GM23248 (cell line): ENCODE results near the gene PTDSS2. TPM values are rescaled to one million over a fixed set of nuclear protein-coding genes. Genes with fewer than 3 reads are reported as not detected.

ENCODE experiments used
- DNase-seq: peaks from one replicate; pipeline ENCODE4 v3.0.0-alpha.2; 2015
- H2AFZ ChIP-seq: fragments of 200-600 bp; sonication (generic); 2 replicates; pipeline ENCODE4 v1.6.1; 2016; ENCODE audit warnings: antibody characterized with exemption
- H3F3A ChIP-seq: fragments of 200-600 bp; sonication (generic); 2 replicates; pipeline ENCODE4 v1.6.1; 2016; ENCODE audit warnings: mild to moderate bottlenecking, antibody characterized with exemption, mixed run types; ENCODE audit not compliant: insufficient read depth
- H3K27ac ChIP-seq: fragments of 200-600 bp; sonication (generic); 2 replicates; pipeline ENCODE4 v1.5.1; 2016; ENCODE audit warnings: mild to moderate bottlenecking
- H3K27me3 ChIP-seq: fragments of 200-600 bp; sonication (generic); replicated peaks from 2 replicates; pipeline ENCODE4 v1.6.1; 2016; ENCODE audit warnings: mild to moderate bottlenecking; ENCODE audit not compliant: insufficient read depth
- H3K36me3 ChIP-seq: fragments of 200-600 bp; sonication (generic); 2 replicates; pipeline ENCODE4 v1.6.1; 2016; ENCODE audit warnings: low read depth, mild to moderate bottlenecking
- H3K4me1 ChIP-seq: fragments of 200-600 bp; sonication (generic); 2 replicates; pipeline ENCODE4 v1.6.1; 2016; ENCODE audit warnings: mild to moderate bottlenecking; ENCODE audit not compliant: insufficient read depth
- H3K4me2 ChIP-seq: fragments of 200-600 bp; sonication (generic); one replicate; pipeline ENCODE4 v1.6.1; 2016; ENCODE audit warnings: mild to moderate bottlenecking; ENCODE audit not compliant: unreplicated experiment
- H3K4me3 ChIP-seq: fragments of 200-600 bp; sonication (generic); 2 replicates; pipeline ENCODE4 v1.5.1; 2016; ENCODE audit warnings: mild to moderate bottlenecking
- H3K79me2 ChIP-seq: fragments of 200-600 bp; sonication (generic); 2 replicates; pipeline ENCODE4 v1.6.1; 2016; ENCODE audit warnings: mild to moderate bottlenecking; ENCODE audit not compliant: insufficient read depth
- H3K9ac ChIP-seq: fragments of 200-600 bp; sonication (generic); 2 replicates; pipeline ENCODE4 v1.6.1; 2016; ENCODE audit warnings: mild to moderate bottlenecking
- H3K9me2 ChIP-seq: fragments of 200-600 bp; sonication (generic); 2 replicates; pipeline ENCODE4 v1.6.1; 2016; ENCODE audit warnings: mixed run types, mild to moderate bottlenecking, moderate library complexity; ENCODE audit not compliant: insufficient read depth
- H3K9me3 ChIP-seq: fragments of 200-600 bp; sonication (generic); one replicate; pipeline ENCODE4 v1.6.1; 2017; ENCODE audit warnings: low read depth
- H4K20me1 ChIP-seq: fragments of 200-600 bp; sonication (generic); 2 replicates; pipeline ENCODE4 v1.6.0; 2016; ENCODE audit not compliant: insufficient read depth
- EZH2 ChIP-seq: fragments of 200-600 bp; sonication (generic); IDR thresholded peaks from 2 replicates; pipeline ENCODE4 v1.6.1; 2018; ENCODE audit warnings: antibody characterized with exemption, mild to moderate bottlenecking; ENCODE audit not compliant: insufficient read depth, poor library complexity, severe bottlenecking
- EZH2phosphoT487 ChIP-seq: fragments of 200-600 bp; sonication (generic); IDR thresholded peaks from 2 replicates; pipeline ENCODE4 v1.6.1; 2018; ENCODE audit warnings: antibody characterized with exemption, moderate library complexity, mild to moderate bottlenecking, low read depth; ENCODE audit not compliant: insufficient read depth
- WGBS, 2 experiments: methylation state at CpG; one replicate each; pipeline ENCODE4 v1.1.6; 2015 to 2017; ENCODE audit warnings: low lambda C conversion rate in 2 of 2, low coverage in 1 of 2; ENCODE audit errors: missing lambda C conversion rate in 2 of 2; 5-methylcytosine and 5-hydroxymethylcytosine counted together
- in situ Hi-C: fragments of 300-500 bp; cut with MboI; formaldehyde crosslinking; loops from 2 replicates; pipeline ENCODE4 v1.15.0; 2020
- polyA plus RNA-seq: library from polyadenylated mRNA; unstranded; fragments of >200 nt; fragmentation: Nextera tagmentation; extraction: Ambion mirVana; gene quantifications from 2 replicates; pipeline ENCODE4 v1.2.1, GENCODE V29; 2016
- total RNA-seq: library from RNA; depleted of rRNA; stranded (reverse); fragments of >200 nt; shearing (Covaris generic); gene quantifications from 2 replicates; pipeline ENCODE4 v1.2.3, GENCODE V29; 2014

PTDSS2 gene
- total and polyA plus RNA-seq, 2 experiments from 2014 or later, result 22.2 to 44.1 TPM

DNA sequence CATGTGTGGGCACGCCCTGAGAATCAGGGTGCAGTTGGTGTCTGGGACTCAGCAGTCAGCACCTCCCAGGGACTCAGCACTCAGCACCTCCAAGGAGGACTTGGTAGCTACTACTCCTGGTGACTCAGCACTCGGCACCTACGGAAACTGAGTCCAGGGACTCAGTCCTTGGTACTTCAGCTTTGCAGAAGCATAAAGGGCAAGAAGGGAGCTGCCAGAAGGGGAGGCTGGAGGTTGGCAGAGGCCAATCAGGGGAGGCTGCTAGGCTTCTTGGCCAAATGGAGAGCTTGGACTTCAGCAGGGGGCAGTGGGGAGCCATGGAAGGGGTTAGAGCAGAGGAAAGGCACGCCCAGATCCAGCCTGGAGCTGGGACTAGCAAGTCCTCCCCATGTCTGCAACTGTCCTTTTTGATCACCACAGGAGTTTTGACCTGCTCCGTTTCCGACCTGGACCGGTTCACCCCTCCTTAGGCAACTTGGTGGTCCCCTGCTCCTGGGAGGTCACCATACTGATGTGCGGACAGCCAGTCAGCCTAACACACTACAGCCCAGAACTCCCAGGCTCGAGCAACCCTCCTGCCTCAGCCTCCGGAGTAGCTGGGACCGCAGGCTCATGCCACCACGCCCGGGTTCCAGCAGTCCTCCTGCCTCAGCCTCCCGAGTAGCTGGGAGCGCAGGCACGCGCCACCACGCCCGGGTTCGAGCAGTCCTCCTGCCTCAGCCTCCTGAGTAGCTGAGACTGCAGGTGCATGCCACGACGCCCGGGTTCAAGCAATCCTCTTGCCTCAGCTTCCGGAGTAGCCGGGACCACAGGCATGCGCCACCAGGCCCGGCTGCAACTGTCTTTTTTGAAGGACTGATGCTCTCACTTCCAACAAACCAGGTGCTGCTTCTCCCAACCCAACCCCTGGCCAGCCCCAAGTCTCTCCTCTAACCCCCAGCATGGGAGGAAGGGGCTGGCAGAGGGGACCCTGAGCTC is 9.7 kb upstream of the PTDSS2 start:
- H2AFZ ChIP-seq, result no peak overlapping the region
- H4K20me1 ChIP-seq, result no peaks in the 10 kb centered on the region
- H3F3A ChIP-seq, result peaks cover 10% of the 10 kb centered on the region; the same call in 1 of the 2 replicates
- no peaks in the 10 kb centered on the region for H3K79me2 ChIP-seq
- no peak overlapping the region for H3K27ac ChIP-seq
- H3K4me3 ChIP-seq, result no peak overlapping the region
- no peaks in the 10 kb centered on the region for H3K9me2 ChIP-seq
- H3K36me3 ChIP-seq, result no peaks in the 10 kb centered on the region
- H3K4me2 ChIP-seq, result no peak overlapping the region
- peaks cover 12% of the 10 kb centered on the region for H3K4me1 ChIP-seq
- H3K9me3 ChIP-seq, result no peaks in the 10 kb centered on the region
- no peak overlapping the region for H3K9ac ChIP-seq
- 77% methylated on average over 24 to 27 of the region's 27 CpGs for WGBS, 2 experiments
- H3K27me3 ChIP-seq, result peaks cover 2% of the 10 kb centered on the region; the same call in 1 of the 2 replicates
- in situ Hi-C loops, result no loop called here
- DNase-seq, result peak; percentile 34
- no peak for TF ChIP-seq EZH2phosphoT487
- no peak for TF ChIP-seq EZH2

DNA sequence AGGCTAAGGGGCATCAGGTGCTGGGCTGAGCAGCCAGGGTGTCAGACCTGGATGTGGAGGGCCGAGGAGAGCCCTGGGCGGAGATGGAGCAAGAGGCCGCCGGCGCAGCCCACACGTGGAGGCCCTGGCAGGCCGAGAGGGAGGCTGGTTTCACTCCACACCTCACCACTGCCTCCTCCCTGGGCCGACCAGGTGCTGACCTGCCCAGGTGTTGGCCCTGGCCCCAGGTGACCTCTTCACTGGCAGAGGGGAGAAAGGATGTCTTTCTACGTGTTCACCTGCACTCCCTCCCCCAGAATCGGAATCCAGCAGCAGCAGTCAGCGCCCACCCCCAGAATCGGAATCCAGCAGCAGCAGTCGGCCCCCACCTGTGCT is 9.0 kb upstream of the PTDSS2 start:
- Histone ChIP-seq H3K36me3 (no peaks in the 10 kb centered on the region), H3K27ac (no peak overlapping the region), H3K9ac (no peak overlapping the region), H3K4me3 (no peak overlapping the region), H3K9me2 (no peaks in the 10 kb centered on the region), H3K4me2 (no peak overlapping the region), H3K27me3 (peaks cover 2% of the 10 kb centered on the region; the same call in 1 of the 2 replicates), H3F3A (peaks cover 10% of the 10 kb centered on the region; the same call in 1 of the 2 replicates), H3K79me2 (no peaks in the 10 kb centered on the region), H2AFZ (no peak overlapping the region), H3K9me3 (no peaks in the 10 kb centered on the region), H4K20me1 (no peaks in the 10 kb centered on the region), H3K4me1 (peaks cover 12% of the 10 kb centered on the region)
- in situ Hi-C loops, result no loop called here
- no peak for DNase-seq
- WGBS, 2 experiments, result 50 to 52% methylated on average over 13 of the region's 13 CpGs
- no peak for TF ChIP-seq EZH2phosphoT487

DNA sequence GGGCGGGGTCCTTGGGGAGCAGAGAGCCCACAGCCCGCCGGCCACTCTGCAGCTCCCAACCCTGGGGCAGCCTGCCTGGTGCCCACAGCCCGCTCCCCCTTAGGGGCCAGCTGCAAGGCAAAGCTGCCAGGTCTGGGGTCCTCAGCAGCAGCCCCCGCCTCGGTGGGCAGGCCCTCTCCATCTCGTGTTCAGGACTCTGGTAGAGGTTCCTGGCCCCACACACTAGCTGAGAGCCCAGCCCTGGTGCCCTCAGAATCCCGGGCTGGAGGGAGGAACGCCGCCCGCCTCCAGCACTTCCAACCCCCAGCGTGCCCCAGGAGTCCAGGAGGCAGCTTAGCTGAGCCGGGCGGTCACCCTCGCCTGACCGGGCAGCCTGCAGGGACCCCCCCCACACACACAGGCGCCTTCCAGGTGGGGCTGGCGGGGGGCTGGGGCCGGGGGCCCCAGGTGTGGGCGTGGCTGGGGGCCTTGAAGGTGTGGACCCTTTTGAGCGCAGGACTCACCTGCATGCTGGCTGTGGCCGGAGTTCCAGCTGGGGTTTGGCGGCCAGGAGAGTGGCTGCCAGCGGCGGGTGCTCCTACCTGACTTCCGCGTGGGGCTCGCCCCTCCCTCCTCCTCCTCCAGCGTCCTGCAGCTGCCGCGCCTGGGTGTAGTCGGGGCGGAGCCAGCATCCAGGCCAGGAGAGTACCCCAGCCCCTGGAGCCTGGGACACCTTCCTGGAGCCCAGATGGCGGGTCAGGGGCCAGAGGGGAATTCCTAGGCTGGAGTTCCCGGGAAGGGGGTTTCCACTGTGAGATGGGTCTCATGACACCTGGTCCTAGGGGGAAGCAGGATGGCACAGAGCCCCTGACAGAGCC is 8.4 kb upstream of the PTDSS2 start, which contains the start of gene ANO9:
Gene ANO9, minus strand, starts transcription at position 594 of the 857 bp plus-strand sequence. Its CDS starts 85 bp downstream, at position 509.
- Histone ChIP-seq H3K4me1 (peaks cover 12% of the 10 kb centered on the region), H3K9ac (no peak within 1 kb of the TSS), H3K27ac (no peak within 1 kb of the TSS), H3K9me3 (no peaks in the 10 kb centered on the region), H3K9me2 (no peaks in the 10 kb centered on the region), H3K4me3 (no peak within 1 kb of the TSS), H3K4me2 (no peak within 1 kb of the TSS), H3K36me3 (no peaks in the 10 kb centered on the region), H3K79me2 (no peaks in the 10 kb centered on the region), H4K20me1 (no peaks in the 10 kb centered on the region), H3K27me3 (peaks cover 2% of the 10 kb centered on the region; the same call in 1 of the 2 replicates), H2AFZ (no peak within 1 kb of the TSS), H3F3A (peaks cover 10% of the 10 kb centered on the region; the same call in 1 of the 2 replicates)
- DNase-seq, result no peak
- 14% methylated on average over 30 to 35 of the region's 35 CpGs for WGBS, 2 experiments
- in situ Hi-C loops, result no loop called here
- TF ChIP-seq EZH2, result no peak
- TF ChIP-seq EZH2phosphoT487, result no peak

DNA sequence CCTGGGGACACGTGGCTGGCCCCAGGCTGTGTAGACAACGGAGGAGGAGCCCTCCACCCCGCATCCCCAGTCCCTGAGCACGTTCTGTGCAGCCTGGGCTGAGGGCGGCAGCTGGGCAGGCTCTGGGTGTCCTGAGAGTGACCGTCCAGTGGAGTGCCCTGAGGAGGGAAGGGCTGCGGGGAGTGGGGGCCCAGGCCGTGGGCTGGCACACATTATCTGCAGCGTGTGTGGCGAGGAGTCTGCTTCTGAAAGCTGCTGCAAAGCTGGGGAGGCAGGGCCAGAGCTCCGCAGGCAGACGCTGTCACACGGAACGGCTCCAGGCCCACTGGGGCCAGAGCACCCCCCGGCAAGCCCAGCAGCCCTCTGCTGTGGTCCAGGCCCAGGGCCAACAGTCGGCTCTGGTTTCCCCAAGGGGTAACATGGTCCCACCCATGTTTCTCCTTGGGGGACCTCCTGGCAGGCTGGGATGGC is 7.4 kb upstream of the PTDSS2 start:
- Histone ChIP-seq H3K9ac (no peak overlapping the region), H3K79me2 (no peaks in the 10 kb centered on the region), H2AFZ (no peak overlapping the region), H3K4me1 (peaks cover 12% of the 10 kb centered on the region), H3K27ac (no peak overlapping the region), H3K27me3 (peaks cover 2% of the 10 kb centered on the region; the same call in 1 of the 2 replicates), H3K4me2 (no peak overlapping the region), H3K4me3 (no peak overlapping the region), H3K9me2 (no peaks in the 10 kb centered on the region), H3K36me3 (no peaks in the 10 kb centered on the region), H3F3A (peaks cover 10% of the 10 kb centered on the region; the same call in 1 of the 2 replicates), H4K20me1 (no peaks in the 10 kb centered on the region), H3K9me3 (no peaks in the 10 kb centered on the region)
- in situ Hi-C loops, result no loop called here
- TF ChIP-seq EZH2, result no peak
- TF ChIP-seq EZH2phosphoT487, result no peak
- WGBS, 2 experiments, result 31 to 37% methylated on average over 16 of the region's 16 CpGs
- DNase-seq, result no peak
